ENCODE data around the gene PRKCE.

DNA sequence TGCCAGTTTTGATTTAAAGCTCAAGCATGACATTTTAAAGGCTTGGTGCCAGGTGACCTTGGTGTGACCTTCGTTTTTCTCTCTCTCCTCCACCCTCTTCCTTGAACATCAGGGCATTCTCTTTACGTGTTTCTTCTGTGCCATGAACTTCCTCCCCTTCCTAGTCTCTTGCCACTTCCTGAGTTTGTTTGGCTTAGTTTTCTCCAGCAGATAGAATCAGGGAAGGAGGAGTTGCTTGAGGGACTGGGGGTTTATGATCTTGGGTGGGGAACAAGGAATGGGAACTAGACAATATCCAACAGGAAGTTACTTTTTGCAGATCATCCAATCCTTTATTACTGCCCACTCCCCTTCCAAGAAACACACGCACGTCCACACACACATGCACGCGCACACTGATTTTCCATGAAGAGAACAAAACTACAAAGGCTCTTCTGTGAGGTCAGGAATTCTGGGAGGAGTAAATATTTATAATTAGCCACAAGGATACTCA, 435.1 kb downstream of the PRKCE start:
- TF ChIP-seq, protein P1, sequence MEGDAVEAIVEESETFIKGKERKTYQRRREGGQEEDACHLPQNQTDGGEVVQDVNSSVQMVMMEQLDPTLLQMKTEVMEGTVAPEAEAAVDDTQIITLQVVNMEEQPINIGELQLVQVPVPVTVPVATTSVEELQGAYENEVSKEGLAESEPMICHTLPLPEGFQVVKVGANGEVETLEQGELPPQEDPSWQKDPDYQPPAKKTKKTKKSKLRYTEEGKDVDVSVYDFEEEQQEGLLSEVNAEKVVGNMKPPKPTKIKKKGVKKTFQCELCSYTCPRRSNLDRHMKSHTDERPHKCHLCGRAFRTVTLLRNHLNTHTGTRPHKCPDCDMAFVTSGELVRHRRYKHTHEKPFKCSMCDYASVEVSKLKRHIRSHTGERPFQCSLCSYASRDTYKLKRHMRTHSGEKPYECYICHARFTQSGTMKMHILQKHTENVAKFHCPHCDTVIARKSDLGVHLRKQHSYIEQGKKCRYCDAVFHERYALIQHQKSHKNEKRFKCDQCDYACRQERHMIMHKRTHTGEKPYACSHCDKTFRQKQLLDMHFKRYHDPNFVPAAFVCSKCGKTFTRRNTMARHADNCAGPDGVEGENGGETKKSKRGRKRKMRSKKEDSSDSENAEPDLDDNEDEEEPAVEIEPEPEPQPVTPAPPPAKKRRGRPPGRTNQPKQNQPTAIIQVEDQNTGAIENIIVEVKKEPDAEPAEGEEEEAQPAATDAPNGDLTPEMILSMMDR (IDR thresholded peaks at IDR 0.05) = no peak
- TF ChIP-seq POLR2A (IDR thresholded peaks at IDR 0.05) = no peak
